ENCODE results near the gene EEF1A2.

Gene EEF1A2

GRCh38 chr20:63455568-63455859 lies 43.4 kb downstream of the EEF1A2 start:
- TF ChIP-seq CREB1 (IDR thresholded peaks at IDR 0.05; ENCODE audit: low read depth) = no peak

GRCh38 chr20:63454731-63455567 lies 43.9 kb downstream of the EEF1A2 start:
- TF ChIP-seq EP300 (IDR thresholded peaks at IDR 0.05; ENCODE audit: borderline replicate concordance) (no peak), USF1 (IDR thresholded peaks at IDR 0.05) (no peak), REST (IDR thresholded peaks at IDR 0.05; ENCODE audit: low read depth) (no peak), YY1 (IDR thresholded peaks at IDR 0.05; ENCODE audit: low read depth) (no peak), ZBTB7A (IDR thresholded peaks at IDR 0.05; ENCODE audit: low read depth) (no peak), NFIC (IDR thresholded peaks at IDR 0.05) (no peak), CREB1 (IDR thresholded peaks at IDR 0.05; ENCODE audit: low read depth) (no peak), MAX (IDR thresholded peaks at IDR 0.05) (no peak), RAD21 (IDR thresholded peaks at IDR 0.05; ENCODE audit: low read depth) (no peak), TAF1 (IDR thresholded peaks at IDR 0.05; ENCODE audit: low read depth) (no peak), TEAD4 (IDR thresholded peaks at IDR 0.05) (no peak), FOXM1 (IDR thresholded peaks at IDR 0.05; ENCODE audit: borderline replicate concordance, low read depth) (no peak), TCF12 (IDR thresholded peaks at IDR 0.05; ENCODE audit: low read depth) (no peak), EGR1 (IDR thresholded peaks at IDR 0.05) (no peak), CEBPB (IDR thresholded peaks at IDR 0.05) (no peak)

- TF ChIP-seq MAX (IDR thresholded peaks at IDR 0.05) (0 out of 2 replicates have a peak, but pooled peaks have one; percentile 18), TCF12 (IDR thresholded peaks at IDR 0.05; ENCODE audit: low read depth) (no peak), RAD21 (IDR thresholded peaks at IDR 0.05; ENCODE audit: low read depth) (peak; percentile 12; the same call in 1 of the 2 replicates)
These were observed 45.9 kb downstream of the EEF1A2 start for GRCh38 chr20:63452821-63453523.

- TF ChIP-seq TCF12 (IDR thresholded peaks at IDR 0.05; ENCODE audit: low read depth) (no peak), CREB1 (IDR thresholded peaks at IDR 0.05; ENCODE audit: low read depth) (no peak), ZBTB7A (IDR thresholded peaks at IDR 0.05; ENCODE audit: low read depth) (no peak), FOXM1 (IDR thresholded peaks at IDR 0.05; ENCODE audit: borderline replicate concordance, low read depth) (no peak), RAD21 (IDR thresholded peaks at IDR 0.05; ENCODE audit: low read depth) (no peak), USF1 (IDR thresholded peaks at IDR 0.05) (no peak)
These were observed 46.5 kb downstream of the EEF1A2 start for GRCh38 chr20:63452341-63452740.

- TF ChIP-seq USF1 (IDR thresholded peaks at IDR 0.05) (no peak), REST (IDR thresholded peaks at IDR 0.05; ENCODE audit: low read depth) (no peak), TCF12 (IDR thresholded peaks at IDR 0.05; ENCODE audit: low read depth) (no peak)
These were observed 47.1 kb downstream of the EEF1A2 start for GRCh38 chr20:63451821-63452220.
